ENCODE measurements around the gene CNIH2. TPM values are rescaled to one million over a fixed set of nuclear protein-coding genes. Genes with fewer than 3 reads are reported as not detected.

Gene CNIH2
- total RNA-seq, 1 experiment from 2014 or later = 12.9 TPM

DNA sequence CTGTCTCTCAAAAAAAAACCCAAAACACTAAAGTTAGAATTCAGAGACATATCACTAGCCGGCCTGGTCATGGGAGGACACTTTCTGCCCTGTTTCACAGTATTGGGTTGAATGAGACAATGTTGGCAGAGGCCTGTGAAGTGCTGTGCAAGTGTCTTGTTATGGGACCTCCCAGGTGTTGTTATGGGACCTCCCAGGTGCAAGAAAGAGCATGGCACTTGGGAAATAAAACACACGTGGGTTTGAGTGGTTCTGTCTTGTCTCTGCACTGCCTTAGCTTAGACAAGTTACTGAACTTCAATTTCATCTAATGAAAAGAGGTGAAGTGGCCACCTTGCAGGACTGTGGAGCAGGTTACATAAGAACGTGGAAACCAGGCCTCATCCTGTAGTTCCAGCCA is 38.5 kb upstream of the CNIH2 start:
- no peaks in the 10 kb centered on the region for H3K4me1 Mint-ChIP-seq
- DNase-seq (ENCODE audit: low spot score) (no peak), ATAC-seq (no peak)
- H3K27ac Mint-ChIP-seq = no peak overlapping the region
- ChIA-PET CTCF (interaction anchor here (3.3 kb wide), 1 partner anchor 18 kb away, joined by 30 read pairs; no protein-coding TSS in a partner anchor), POLR2A (no interaction called here)
- H3K4me3 Mint-ChIP-seq = no peak overlapping the region
- peaks cover 2% of the 10 kb centered on the region; the same call in 1 of the 2 replicates for H3K36me3 Mint-ChIP-seq
- no peaks in the 10 kb centered on the region for H3K9me3 Mint-ChIP-seq
- H3K27me3 Mint-ChIP-seq (ENCODE audit: low read depth) = no peaks in the 10 kb centered on the region
- TF ChIP-seq ZNF121 (CRISPR knock-in tag; IDR thresholded peaks at IDR 0.05) = no peak
- TF ChIP-seq JUN (CRISPR knock-in tag; IDR thresholded peaks at IDR 0.05) = no peak
- no peak for TF ChIP-seq NFYB (CRISPR knock-in tag; conservative IDR thresholded peaks at IDR 0.05; ENCODE audit: low read depth)
- no peak for TF ChIP-seq ATF3 (CRISPR knock-in tag; conservative IDR thresholded peaks at IDR 0.05)
- TF ChIP-seq, protein P1, sequence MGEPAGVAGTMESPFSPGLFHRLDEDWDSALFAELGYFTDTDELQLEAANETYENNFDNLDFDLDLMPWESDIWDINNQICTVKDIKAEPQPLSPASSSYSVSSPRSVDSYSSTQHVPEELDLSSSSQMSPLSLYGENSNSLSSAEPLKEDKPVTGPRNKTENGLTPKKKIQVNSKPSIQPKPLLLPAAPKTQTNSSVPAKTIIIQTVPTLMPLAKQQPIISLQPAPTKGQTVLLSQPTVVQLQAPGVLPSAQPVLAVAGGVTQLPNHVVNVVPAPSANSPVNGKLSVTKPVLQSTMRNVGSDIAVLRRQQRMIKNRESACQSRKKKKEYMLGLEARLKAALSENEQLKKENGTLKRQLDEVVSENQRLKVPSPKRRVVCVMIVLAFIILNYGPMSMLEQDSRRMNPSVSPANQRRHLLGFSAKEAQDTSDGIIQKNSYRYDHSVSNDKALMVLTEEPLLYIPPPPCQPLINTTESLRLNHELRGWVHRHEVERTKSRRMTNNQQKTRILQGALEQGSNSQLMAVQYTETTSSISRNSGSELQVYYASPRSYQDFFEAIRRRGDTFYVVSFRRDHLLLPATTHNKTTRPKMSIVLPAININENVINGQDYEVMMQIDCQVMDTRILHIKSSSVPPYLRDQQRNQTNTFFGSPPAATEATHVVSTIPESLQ (CRISPR knock-in tag; IDR thresholded peaks at IDR 0.05) = no peak
- TF ChIP-seq, protein P2, sequence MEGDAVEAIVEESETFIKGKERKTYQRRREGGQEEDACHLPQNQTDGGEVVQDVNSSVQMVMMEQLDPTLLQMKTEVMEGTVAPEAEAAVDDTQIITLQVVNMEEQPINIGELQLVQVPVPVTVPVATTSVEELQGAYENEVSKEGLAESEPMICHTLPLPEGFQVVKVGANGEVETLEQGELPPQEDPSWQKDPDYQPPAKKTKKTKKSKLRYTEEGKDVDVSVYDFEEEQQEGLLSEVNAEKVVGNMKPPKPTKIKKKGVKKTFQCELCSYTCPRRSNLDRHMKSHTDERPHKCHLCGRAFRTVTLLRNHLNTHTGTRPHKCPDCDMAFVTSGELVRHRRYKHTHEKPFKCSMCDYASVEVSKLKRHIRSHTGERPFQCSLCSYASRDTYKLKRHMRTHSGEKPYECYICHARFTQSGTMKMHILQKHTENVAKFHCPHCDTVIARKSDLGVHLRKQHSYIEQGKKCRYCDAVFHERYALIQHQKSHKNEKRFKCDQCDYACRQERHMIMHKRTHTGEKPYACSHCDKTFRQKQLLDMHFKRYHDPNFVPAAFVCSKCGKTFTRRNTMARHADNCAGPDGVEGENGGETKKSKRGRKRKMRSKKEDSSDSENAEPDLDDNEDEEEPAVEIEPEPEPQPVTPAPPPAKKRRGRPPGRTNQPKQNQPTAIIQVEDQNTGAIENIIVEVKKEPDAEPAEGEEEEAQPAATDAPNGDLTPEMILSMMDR (IDR thresholded peaks at IDR 0.05) = no peak
- no peak for TF ChIP-seq CREB1 (CRISPR knock-in tag; IDR thresholded peaks at IDR 0.05)
- no peak for TF ChIP-seq ZNF138 (CRISPR knock-in tag; conservative IDR thresholded peaks at IDR 0.05)
- no peak for TF ChIP-seq IRF2 (CRISPR knock-in tag; IDR thresholded peaks at IDR 0.05; ENCODE audit: borderline replicate concordance, low read depth)
- TF ChIP-seq ZNF396 (CRISPR knock-in tag; IDR thresholded peaks at IDR 0.05; ENCODE audit: borderline replicate concordance) = no peak

DNA sequence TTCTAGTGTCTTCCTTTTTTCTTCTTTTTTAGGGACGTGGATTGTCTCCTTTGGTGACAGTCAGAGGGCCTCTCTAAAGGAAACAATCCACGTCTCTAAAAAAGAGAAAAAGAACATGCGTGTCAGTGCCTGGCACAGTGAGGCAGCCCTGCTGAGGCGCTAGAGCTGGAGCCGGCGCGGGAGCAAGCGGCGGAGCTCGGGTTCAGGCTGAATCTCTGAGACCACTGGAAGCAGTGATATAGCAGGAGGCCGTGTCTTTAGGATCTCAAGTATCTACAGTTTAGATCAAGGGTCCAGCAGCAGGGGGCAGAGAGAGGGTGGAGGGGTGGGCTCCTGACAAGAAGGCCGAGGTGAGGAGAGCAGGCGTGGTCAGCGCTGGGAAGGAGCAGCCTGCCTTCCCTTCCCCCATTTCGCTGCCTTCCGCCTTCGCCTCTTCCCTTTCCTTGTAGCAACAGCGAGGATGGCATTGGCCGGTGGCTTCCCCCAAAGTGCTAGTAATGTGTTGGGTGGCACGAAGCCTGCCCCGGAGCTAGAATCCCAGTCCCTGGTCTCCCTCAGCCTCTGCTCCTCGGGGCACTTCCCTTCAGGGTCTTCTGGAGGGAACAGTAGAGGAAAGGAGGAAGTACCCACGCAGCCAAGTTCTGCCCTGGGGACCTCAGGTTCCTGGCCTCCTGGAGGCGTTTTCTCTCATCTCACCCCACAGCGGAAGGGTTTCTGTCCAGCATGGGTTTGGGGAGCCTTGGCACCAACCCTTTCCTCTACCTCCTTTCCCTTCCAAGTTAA is 37.8 kb upstream of the CNIH2 start:
- H3K4me3 Mint-ChIP-seq = no peak overlapping the region
- ChIA-PET POLR2A (no interaction called here), CTCF (interaction anchor here (1.1 to 1.7 kb wide), 4 partner anchors 17 to 42 kb away, joined by 3 to 10 read pairs (median 4); no protein-coding TSS in a partner anchor)
- TF ChIP-seq FOXP4 (CRISPR knock-in tag; IDR thresholded peaks at IDR 0.05) = no peak
- TF ChIP-seq ZBTB21 (CRISPR knock-in tag; IDR thresholded peaks at IDR 0.05; ENCODE audit: borderline replicate concordance) = no peak
- TF ChIP-seq E2F1 (CRISPR knock-in tag; IDR thresholded peaks at IDR 0.05) = no peak
- TF ChIP-seq ATF3 (CRISPR knock-in tag; conservative IDR thresholded peaks at IDR 0.05) = no peak
- no peak for TF ChIP-seq SP1 (CRISPR knock-in tag; conservative IDR thresholded peaks at IDR 0.05)
- no peak for TF ChIP-seq ZNF219 (CRISPR knock-in tag; IDR thresholded peaks at IDR 0.05; ENCODE audit: borderline replicate concordance)
- TF ChIP-seq, protein P3, sequence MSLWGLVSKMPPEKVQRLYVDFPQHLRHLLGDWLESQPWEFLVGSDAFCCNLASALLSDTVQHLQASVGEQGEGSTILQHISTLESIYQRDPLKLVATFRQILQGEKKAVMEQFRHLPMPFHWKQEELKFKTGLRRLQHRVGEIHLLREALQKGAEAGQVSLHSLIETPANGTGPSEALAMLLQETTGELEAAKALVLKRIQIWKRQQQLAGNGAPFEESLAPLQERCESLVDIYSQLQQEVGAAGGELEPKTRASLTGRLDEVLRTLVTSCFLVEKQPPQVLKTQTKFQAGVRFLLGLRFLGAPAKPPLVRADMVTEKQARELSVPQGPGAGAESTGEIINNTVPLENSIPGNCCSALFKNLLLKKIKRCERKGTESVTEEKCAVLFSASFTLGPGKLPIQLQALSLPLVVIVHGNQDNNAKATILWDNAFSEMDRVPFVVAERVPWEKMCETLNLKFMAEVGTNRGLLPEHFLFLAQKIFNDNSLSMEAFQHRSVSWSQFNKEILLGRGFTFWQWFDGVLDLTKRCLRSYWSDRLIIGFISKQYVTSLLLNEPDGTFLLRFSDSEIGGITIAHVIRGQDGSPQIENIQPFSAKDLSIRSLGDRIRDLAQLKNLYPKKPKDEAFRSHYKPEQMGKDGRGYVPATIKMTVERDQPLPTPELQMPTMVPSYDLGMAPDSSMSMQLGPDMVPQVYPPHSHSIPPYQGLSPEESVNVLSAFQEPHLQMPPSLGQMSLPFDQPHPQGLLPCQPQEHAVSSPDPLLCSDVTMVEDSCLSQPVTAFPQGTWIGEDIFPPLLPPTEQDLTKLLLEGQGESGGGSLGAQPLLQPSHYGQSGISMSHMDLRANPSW (CRISPR knock-in tag; conservative IDR thresholded peaks at IDR 0.05; ENCODE audit: low read depth) = no peak
- no peak for TF ChIP-seq NR1H2 (CRISPR knock-in tag; IDR thresholded peaks at IDR 0.05)
- TF ChIP-seq ZNF423 (CRISPR knock-in tag; IDR thresholded peaks at IDR 0.05) = no peak
- H3K36me3 Mint-ChIP-seq = peaks cover 2% of the 10 kb centered on the region; the same call in 1 of the 2 replicates
- no peaks in the 10 kb centered on the region for H3K4me1 Mint-ChIP-seq
- ATAC-seq (peak; percentile 27), DNase-seq (ENCODE audit: low spot score) (no peak)
- no peaks in the 10 kb centered on the region for H3K9me3 Mint-ChIP-seq
- H3K27ac Mint-ChIP-seq = peak overlapping the region; percentile 25; the same call in 1 of the 2 replicates
- no peaks in the 10 kb centered on the region for H3K27me3 Mint-ChIP-seq (ENCODE audit: low read depth)

Data from WTC11 (cell line).